Heart left ventricle (tissue), 13 donors: Measurements from ENCODE around the gene GALNTL6.

Source experiments
- POLR2A ChIP-seq, 2 donors: fragments of 450-650 bp; IDR thresholded peaks; one replicate each; pipeline ENCODE4 v1.6.1; 2017; ENCODE audit warnings: antibody characterized with exemption in 2 of 2, mild to moderate bottlenecking in 2 of 2, moderate library complexity in 2 of 2
- TF ChIP-seq, protein P1 (sequence below), 12 donors: fragments of 200-600 bp; sonication (generic) in 4 of 12; IDR thresholded peaks; one replicate each; pipeline versions ENCODE4 v1.5.0 to v1.8.0; 2018 to 2022; ENCODE audit warnings: antibody characterized with exemption in 12 of 12, mild to moderate bottlenecking in 5 of 12
- donor health status: ischemic (EF 13 %, LVEDD 7.1; RV severe dilation, severe dysfunction).
- donor health status: DM: no; HTN: yes; CAD: no.
- donor health status: DM: no; HTN: no; CAD: no.
- donor health status: ischemic (EF 25% LVEDD 6.9; RV normal size, moderate dysfunction).
- donor health status: ischemic (EF 25% LVEDD 5.7; RV mildly dilated, moderate dysfunction).
- donor health status: ischemic (EF 35%, LVEDD 5.7; RV mildly dilated, moderate dysfunction).
- donor health status: nonischemic (EF 11% LVEDD 7.7; RV severe dilation, severe dysfunction).
- donor health status: DM: yes; HTN: yes; CAD: no.
- donor health status: PGD.
- donor health status: ischemic (EF 29% LVEDD 5.4; RV normal size, mild dysfunction).
- donor health status: nonischemic (EF 23%, LVEDD 6.1; RV moderate dilation, normal function).

DNA sequence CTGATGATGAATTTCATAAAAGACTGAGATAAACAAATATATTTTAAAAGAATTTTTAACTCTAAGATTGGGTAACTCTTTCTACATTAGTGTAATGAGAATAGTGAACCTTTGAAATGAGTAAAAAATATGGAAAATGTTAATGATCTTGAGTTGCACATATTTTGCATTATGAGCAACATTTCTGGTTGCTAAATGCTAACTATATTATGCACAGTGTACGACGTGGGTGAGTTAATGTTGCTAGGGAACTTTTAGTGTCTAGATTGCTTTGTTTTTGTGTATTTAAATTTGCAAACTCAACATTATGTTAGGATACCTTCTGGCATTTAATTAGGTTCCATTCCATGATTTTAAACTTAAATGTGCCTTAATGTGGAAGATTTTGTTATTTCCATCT, 742.5 kb downstream of the GALNTL6 start:
- TF ChIP-seq, protein P1, sequence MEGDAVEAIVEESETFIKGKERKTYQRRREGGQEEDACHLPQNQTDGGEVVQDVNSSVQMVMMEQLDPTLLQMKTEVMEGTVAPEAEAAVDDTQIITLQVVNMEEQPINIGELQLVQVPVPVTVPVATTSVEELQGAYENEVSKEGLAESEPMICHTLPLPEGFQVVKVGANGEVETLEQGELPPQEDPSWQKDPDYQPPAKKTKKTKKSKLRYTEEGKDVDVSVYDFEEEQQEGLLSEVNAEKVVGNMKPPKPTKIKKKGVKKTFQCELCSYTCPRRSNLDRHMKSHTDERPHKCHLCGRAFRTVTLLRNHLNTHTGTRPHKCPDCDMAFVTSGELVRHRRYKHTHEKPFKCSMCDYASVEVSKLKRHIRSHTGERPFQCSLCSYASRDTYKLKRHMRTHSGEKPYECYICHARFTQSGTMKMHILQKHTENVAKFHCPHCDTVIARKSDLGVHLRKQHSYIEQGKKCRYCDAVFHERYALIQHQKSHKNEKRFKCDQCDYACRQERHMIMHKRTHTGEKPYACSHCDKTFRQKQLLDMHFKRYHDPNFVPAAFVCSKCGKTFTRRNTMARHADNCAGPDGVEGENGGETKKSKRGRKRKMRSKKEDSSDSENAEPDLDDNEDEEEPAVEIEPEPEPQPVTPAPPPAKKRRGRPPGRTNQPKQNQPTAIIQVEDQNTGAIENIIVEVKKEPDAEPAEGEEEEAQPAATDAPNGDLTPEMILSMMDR (IDR thresholded peaks at IDR 0.05): no peak
- no peak for TF ChIP-seq POLR2A (IDR thresholded peaks at IDR 0.05)
